Stimulated activated CD8-positive, alpha-beta memory T cell treated with anti-CD3 and anti-CD28 coated beads, Interleukin-7, amount 100 ng/mL, for 1 hour (primary cell): ENCODE data around the gene SLC22A6.

ENCODE experiments used
- DNase-seq, 2 donors: peaks; one replicate each; pipeline ENCODE4 v3.0.0-alpha.2; 2020; ENCODE audit warnings: low read depth in 2 of 2

SLC22A6 gene

DNA sequence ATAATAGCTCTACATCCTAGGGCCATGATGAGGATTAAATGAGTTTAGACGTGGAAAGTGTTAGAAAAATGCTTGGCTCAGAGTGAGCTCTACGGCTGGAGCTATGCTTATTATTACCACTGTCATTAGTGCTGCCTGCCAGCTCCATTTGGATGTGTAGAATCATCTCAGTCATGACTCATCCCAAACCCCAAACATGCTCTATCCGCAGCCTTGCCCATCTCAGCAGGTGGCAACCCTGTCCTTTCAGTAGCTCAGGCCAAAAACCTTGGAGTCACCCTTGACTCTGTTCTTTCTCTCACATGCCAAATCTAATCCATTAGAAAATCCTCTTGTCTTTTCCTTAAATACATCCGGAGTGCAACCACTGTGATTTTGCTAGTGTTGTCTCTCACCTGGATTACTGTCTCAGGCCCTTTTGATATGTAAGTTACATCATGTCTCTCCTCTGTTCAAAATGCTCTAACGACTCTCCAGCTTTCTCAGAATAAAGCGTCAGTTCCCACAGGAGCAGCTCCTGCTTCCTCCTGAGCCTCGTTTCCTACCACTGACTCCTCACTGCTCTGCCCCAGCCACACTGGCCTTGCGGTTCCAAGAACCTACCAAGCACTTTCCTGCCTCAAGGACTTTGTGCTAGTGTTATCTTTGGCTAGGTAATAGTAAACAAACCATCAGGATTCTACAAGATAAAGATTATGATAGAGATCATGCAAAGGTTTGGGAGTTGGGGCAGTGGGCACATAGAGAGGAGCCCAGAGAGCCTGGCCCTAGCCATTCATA is 53.1 kb downstream of the SLC22A6 start:
- DNase-seq, result no peak

- DNase-seq, result no peak
Observed at GRCh38 chr11:62930666-62931065, 54.1 kb downstream of the SLC22A6 start.

- DNase-seq, result no peak
Observed at GRCh38 chr11:62930157-62930556, 54.6 kb downstream of the SLC22A6 start.

DNA sequence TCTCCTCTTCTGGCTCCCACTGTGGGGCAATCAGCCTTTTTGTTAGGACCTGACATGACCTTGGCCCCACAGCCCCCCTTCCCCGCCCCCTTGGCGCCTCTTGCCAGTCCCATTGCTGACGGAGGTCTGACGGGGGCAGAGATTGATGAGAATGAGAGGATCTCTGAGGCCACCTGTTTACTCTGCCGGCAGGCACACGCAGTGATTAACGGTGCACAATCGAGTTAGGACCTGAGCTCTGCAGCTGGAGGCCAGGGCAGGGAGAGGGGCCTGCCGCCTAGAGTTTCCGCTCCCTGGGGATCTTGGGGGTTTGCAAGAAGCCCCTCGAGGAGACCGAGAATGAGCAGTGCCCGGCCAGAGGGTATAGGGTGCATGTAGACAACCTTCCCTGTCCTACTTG is 56.8 kb downstream of the SLC22A6 start:
- no peak for DNase-seq

DNA sequence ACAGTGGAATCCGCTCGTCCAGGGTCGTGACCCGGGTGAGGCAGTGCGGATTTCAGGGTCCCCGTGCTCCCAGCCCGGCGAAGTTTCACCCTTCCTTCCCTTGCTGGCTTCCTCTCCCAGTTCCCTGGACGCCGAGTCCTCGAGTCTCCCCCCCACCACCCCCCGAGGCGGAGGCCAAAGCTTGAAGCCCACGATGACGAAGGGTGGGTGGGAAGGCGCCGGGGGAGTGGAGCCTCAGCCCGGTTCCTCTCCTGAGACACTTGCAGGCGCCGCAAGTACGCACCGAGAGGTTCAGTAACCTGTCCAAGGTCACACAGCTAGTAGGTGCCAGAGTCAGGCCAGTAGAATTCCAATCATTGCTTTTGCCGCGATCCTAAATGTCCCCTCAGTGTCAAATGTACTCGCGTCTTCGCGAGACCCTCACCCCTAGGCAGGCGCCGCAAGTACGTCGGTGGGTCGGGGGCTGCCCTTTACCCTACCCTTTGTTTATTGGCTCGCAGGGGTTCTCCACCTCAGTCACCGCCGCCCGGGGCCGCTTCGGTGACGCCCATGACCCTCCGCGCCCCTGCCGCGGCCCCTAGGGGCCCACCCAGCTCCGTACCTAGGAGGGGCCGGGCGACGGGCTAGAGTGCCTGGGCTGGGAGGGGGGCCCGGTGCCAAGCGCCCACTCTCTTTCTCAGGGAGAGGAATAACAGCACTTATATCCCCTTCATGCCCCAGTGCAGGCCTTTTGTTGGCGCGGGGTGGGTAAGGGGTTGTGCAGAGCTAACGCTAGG is 57.9 kb downstream of the SLC22A6 start:
- no peak for DNase-seq
